HEK293T (cell line): ENCODE data around the gene DPH2.

Source experiments
- BHLHE40 ChIP-seq: fragments of 450-650 bp; IDR thresholded peaks from 2 replicates; pipeline ENCODE4 v1.6.1; 2016; ENCODE audit warnings: mild to moderate bottlenecking, moderate library complexity, borderline replicate concordance
- FOXA1 ChIP-seq: fragments of 450-650 bp; IDR thresholded peaks from 2 replicates; pipeline ENCODE4 v1.6.1; 2016; ENCODE audit warnings: mild to moderate bottlenecking
- FOXK2 ChIP-seq: fragments of 450-650 bp; IDR thresholded peaks from 2 replicates; pipeline ENCODE4 v1.6.1; 2016; ENCODE audit warnings: mild to moderate bottlenecking
- FOXM1 ChIP-seq: fragments of 450-650 bp; IDR thresholded peaks from 2 replicates; pipeline ENCODE4 v1.6.1; 2017; ENCODE audit warnings: mild to moderate bottlenecking, borderline replicate concordance
- HDGF ChIP-seq: fragments of 450-650 bp; IDR thresholded peaks from 2 replicates; pipeline ENCODE4 v1.6.1; 2017; ENCODE audit warnings: antibody characterized with exemption, borderline replicate concordance
- L3MBTL2 ChIP-seq: fragments of 450-650 bp; conservative IDR thresholded peaks from 2 replicates; pipeline ENCODE4 v1.6.1; 2016; ENCODE audit warnings: mild to moderate bottlenecking
- LEF1 ChIP-seq: fragments of 450-650 bp; IDR thresholded peaks from 2 replicates; pipeline ENCODE4 v1.6.1; 2017; ENCODE audit warnings: mild to moderate bottlenecking, borderline replicate concordance
- PKNOX1 ChIP-seq: fragments of 450-650 bp; IDR thresholded peaks from 2 replicates; pipeline ENCODE4 v1.6.1; 2016
- SP1 ChIP-seq: fragments of 450-650 bp; IDR thresholded peaks from 2 replicates; pipeline ENCODE4 v1.6.1; 2017
- SUZ12 ChIP-seq: fragments of 450-650 bp; IDR thresholded peaks from 2 replicates; pipeline ENCODE4 v1.6.1; 2016; ENCODE audit warnings: mild to moderate bottlenecking
- TARDBP ChIP-seq: fragments of 450-650 bp; IDR thresholded peaks from 2 replicates; pipeline ENCODE4 v1.6.1; 2016

- TF ChIP-seq TARDBP, result no peak
- no peak for TF ChIP-seq BHLHE40
- TF ChIP-seq FOXA1, result no peak
- no peak for TF ChIP-seq FOXK2
- TF ChIP-seq HDGF, result no peak
- no peak for TF ChIP-seq PKNOX1
- TF ChIP-seq FOXM1, result no peak
- no peak for TF ChIP-seq SUZ12
- TF ChIP-seq SP1, result no peak
- TF ChIP-seq L3MBTL2, result no peak
- TF ChIP-seq LEF1, result no peak
Observed at GRCh38 chr1:43960798-43961197, 9.0 kb upstream of the DPH2 start.
